Natural killer cell treated with Interleukin-12 subunit alpha and Interleukin-12 subunit beta and Interleukin-15 and Interleukin-18, amount 100 ng/mL, for 72 hours (primary cell): Measurements from ENCODE around the gene EREG. TPM values are rescaled to one million over a fixed set of nuclear protein-coding genes. Genes with fewer than 3 reads are reported as not detected.

ENCODE experiments used
- ATAC-seq, 2 donors: fragments of 150-1000 bp; cut with Tn5 transposase in 1 of 2; sonication (Bioruptor Pico), chemical (Tn5 transposase) in 1 of 2; 2 replicates each; pipeline ENCODE4 v1.10.0; 2021
- DNase-seq: peaks from one replicate; pipeline ENCODE4 v3.0.0; 2022; ENCODE audit warnings: low spot score
- H3K27ac Mint-ChIP-seq, 2 donors: 1 replicate in 1 of 2; 2 replicates in 1 of 2; pipeline ENCODE4 v1.8.0; 2022; ENCODE audit warnings: mixed read lengths in 2 of 2, mild to moderate bottlenecking in 1 of 2, moderate library complexity in 1 of 2
- H3K27me3 Mint-ChIP-seq, 2 donors: 1 replicate in 1 of 2; 2 replicates in 1 of 2; pipeline ENCODE4 v1.8.0; 2022; ENCODE audit warnings: mixed read lengths in 2 of 2
- H3K36me3 Mint-ChIP-seq: one replicate; pipeline ENCODE4 v1.8.0; 2022; ENCODE audit warnings: mixed read lengths
- H3K4me1 Mint-ChIP-seq, 2 donors: 1 replicate in 1 of 2; 2 replicates in 1 of 2; pipeline ENCODE4 v1.8.0; 2022; ENCODE audit warnings: low read depth in 2 of 2, mixed read lengths in 2 of 2, mild to moderate bottlenecking in 1 of 2
- H3K4me3 Mint-ChIP-seq: one replicate; pipeline ENCODE4 v1.8.0; 2022; ENCODE audit warnings: mixed read lengths
- H3K9me3 Mint-ChIP-seq: 2 replicates; pipeline ENCODE4 v1.8.0; 2022; ENCODE audit warnings: mixed read lengths
- total RNA-seq, 2 donors: library from RNA; stranded (reverse); gene quantifications; one replicate each; pipeline ENCODE4 v1.2.3, GENCODE V29; 2022

Gene EREG
- total RNA-seq, 2 donors from 2014 or later, result not detected

DNA sequence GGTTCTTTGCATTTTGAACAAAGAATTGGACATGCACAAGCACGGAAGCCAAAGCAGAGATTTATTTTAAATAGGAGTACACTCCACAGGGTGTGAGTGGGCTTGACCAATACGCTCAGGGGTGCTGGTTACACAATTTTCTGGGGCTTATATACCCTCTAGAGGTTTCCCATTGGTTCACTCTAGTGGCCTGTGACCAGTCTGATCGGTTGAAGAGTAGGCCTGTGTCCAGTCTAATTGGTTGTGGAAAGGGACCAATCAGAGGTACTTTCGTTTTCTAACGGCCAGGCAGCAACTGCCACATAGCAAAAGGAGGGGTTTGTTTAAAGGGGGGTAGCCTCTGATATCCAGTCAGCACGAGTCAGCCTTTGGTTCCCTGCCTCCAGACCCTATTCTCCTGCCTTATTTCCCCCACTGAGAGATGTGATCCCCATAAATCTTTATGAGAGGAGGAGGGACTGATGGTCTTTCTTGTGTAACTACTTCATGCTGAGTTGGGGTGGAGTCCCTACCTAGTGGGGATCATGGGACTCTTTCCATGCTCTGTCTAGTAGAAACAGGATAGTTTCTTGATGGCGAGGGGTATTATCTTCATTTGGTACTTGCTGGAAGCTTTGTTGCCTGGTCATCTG lies 68.7 kb downstream of the EREG start:
- Mint-ChIP-seq H3K4me3 (no peak overlapping the region), H3K36me3 (no peaks in the 10 kb centered on the region), H3K27ac (no peak overlapping the region), H3K27me3 (no peaks in the 10 kb centered on the region), H3K4me1 (peaks cover 2 to 5% of the 10 kb centered on the region in 2 donors), H3K9me3 (no peaks in the 10 kb centered on the region)
- no peak for ATAC-seq
- no peak for DNase-seq

DNA sequence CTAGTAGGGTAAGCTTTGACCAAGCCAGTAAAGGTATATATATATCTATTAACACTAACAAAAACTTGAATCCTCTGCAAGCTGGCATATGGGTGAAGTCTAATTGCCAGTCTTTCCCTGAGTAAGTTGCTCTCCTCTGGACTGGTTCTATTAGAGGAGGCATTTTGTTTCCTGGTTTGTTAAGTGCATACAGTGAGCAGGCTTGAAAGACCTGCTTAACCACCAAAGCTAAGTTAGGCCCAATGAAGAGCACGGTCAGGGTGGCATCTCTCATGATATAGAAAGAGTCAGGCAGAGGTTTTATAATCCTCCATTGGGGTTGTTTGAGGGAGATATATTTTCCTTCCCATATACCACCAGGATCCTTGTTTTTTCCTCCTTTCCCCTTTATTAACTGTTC lies 70.4 kb downstream of the EREG start:
- Mint-ChIP-seq H3K36me3 (no peaks in the 10 kb centered on the region), H3K4me1 (peaks cover 0 to 2% of the 10 kb centered on the region in 2 donors), H3K9me3 (no peaks in the 10 kb centered on the region), H3K4me3 (no peak overlapping the region), H3K27ac (no peak overlapping the region), H3K27me3 (no peaks in the 10 kb centered on the region)
- no peak for ATAC-seq
- DNase-seq, result no peak

DNA sequence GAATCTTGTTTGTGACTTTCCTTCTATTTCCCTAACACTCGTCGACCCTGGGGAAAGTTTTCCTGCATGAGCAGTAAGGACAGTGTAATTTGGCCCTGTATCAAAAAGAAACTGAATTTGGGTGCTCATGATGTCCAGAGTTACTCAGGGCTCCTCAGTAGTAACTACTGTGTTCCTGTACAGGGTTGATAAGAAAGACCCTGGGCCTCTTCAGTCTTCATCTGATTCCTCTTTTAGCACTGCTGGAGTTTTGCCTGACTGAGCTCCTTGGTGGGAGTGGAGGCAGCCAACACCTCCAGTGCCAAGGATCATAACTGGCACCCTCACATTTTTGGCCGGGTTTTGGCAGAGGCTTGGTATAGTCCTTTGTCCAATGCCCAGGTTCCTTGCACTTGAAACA lies 72.9 kb downstream of the EREG start:
- DNase-seq, result no peak
- Mint-ChIP-seq H3K9me3 (no peaks in the 10 kb centered on the region), H3K27me3 (no peaks in the 10 kb centered on the region), H3K4me3 (no peak overlapping the region), H3K36me3 (no peaks in the 10 kb centered on the region), H3K27ac (no peak overlapping the region), H3K4me1 (no peaks in the 10 kb centered on the region)
- ATAC-seq, result no peak

Other genes starting within 250 kb of the EREG start
- gene MTHFD2L, start 207.0 kb upstream of the EREG start, total RNA-seq, result 10 to 100 TPM in 1 of 2 donors, 1 to 10 TPM in 1; 8.4 to 14.5 TPM
- gene EPGN, start 56.7 kb upstream of the EREG start, total RNA-seq, result 1 to 10 TPM in 1 of 2 donors, not detected in 1; 2.6 TPM
- gene AREG, start 80.0 kb downstream of the EREG start, total RNA-seq, result under 1 TPM; 0.38 to 0.95 TPM